IPS DF 19.7 (cell line): ENCODE measurements around the gene MLLT3.

Experiments
- DNase-seq: peaks from one replicate; pipeline ENCODE4 v3.0.0-alpha.2; 2013; ENCODE audit warnings: low read depth, low spot score

Gene MLLT3

GRCh38 chr9:20477940-20478620 lies 144.2 kb downstream of the MLLT3 start:
- DNase-seq, result no peak

- no peak for DNase-seq
These were observed 145.3 kb downstream of the MLLT3 start for GRCh38 chr9:20476912-20477521.

GRCh38 chr9:20474496-20474895 lies 147.8 kb downstream of the MLLT3 start:
- no peak for DNase-seq

GRCh38 chr9:20473515-20474013 lies 148.7 kb downstream of the MLLT3 start:
- DNase-seq, result no peak

GRCh38 chr9:20472342-20473045 lies 149.8 kb downstream of the MLLT3 start:
- DNase-seq, result no peak

- no peak for DNase-seq
These were observed 155.8 kb downstream of the MLLT3 start for GRCh38 chr9:20466328-20467008.

- DNase-seq, result no peak
These were observed 158.1 kb downstream of the MLLT3 start for GRCh38 chr9:20464242-20464641.

- no peak for DNase-seq
These were observed 158.5 kb downstream of the MLLT3 start for GRCh38 chr9:20463823-20464222.

- DNase-seq, result no peak
These were observed 159.9 kb downstream of the MLLT3 start for GRCh38 chr9:20462410-20462809.

- no peak for DNase-seq
These were observed 175.0 kb downstream of the MLLT3 start for GRCh38 chr9:20447291-20447690.

- no peak for DNase-seq
These were observed 176.1 kb downstream of the MLLT3 start for GRCh38 chr9:20446248-20446647.

- no peak for DNase-seq
These were observed 179.6 kb downstream of the MLLT3 start for GRCh38 chr9:20442461-20443319.

GRCh38 chr9:20441711-20442423 lies 180.4 kb downstream of the MLLT3 start:
- DNase-seq, result no peak

- DNase-seq, result no peak
These were observed 181.1 kb downstream of the MLLT3 start for GRCh38 chr9:20441166-20441565.

- no peak for DNase-seq
These were observed 184.8 kb downstream of the MLLT3 start for GRCh38 chr9:20437476-20437875.

GRCh38 chr9:20436476-20437195 lies 185.7 kb downstream of the MLLT3 start:
- no peak for DNase-seq

- DNase-seq, result no peak
These were observed 193.3 kb downstream of the MLLT3 start for GRCh38 chr9:20428976-20429375.

GRCh38 chr9:20427359-20427758 lies 194.9 kb downstream of the MLLT3 start:
- DNase-seq, result no peak

- DNase-seq, result no peak
These were observed 196.3 kb downstream of the MLLT3 start for GRCh38 chr9:20426019-20426418.

GRCh38 chr9:20419533-20419932 lies 202.8 kb downstream of the MLLT3 start:
- DNase-seq, result no peak
